Nephron progenitor cell (in vitro differentiated cells): Measurements from ENCODE around the gene MEIS1.

ENCODE experiments used
- DNase-seq: peaks from one replicate; pipeline ENCODE4 v3.0.0; 2021
- H3K27ac Mint-ChIP-seq: 2 replicates; pipeline ENCODE4 v1.8.0; 2021; ENCODE audit warnings: mild to moderate bottlenecking, moderate library complexity, mixed read lengths
- H3K27me3 Mint-ChIP-seq: 2 replicates; pipeline ENCODE4 v1.8.0; 2021; ENCODE audit warnings: mild to moderate bottlenecking, low read depth, mixed read lengths; ENCODE audit not compliant: poor library complexity
- H3K36me3 Mint-ChIP-seq: 2 replicates; pipeline ENCODE4 v1.8.0; 2021; ENCODE audit warnings: low read depth, mixed read lengths
- H3K4me1 Mint-ChIP-seq: 2 replicates; pipeline ENCODE4 v1.8.0; 2021; ENCODE audit warnings: mixed read lengths
- H3K4me3 Mint-ChIP-seq: 2 replicates; pipeline ENCODE4 v1.8.0; 2021; ENCODE audit warnings: mild to moderate bottlenecking, moderate library complexity, mixed read lengths
- H3K9me3 Mint-ChIP-seq: 2 replicates; pipeline ENCODE4 v1.8.0; 2021; ENCODE audit warnings: mild to moderate bottlenecking, moderate library complexity, mixed read lengths
- TF ChIP-seq, protein P1 (sequence below): fragments of 200-600 bp; sonication (generic); IDR thresholded peaks from 2 replicates; pipeline ENCODE4 v1.5.0; 2021; ENCODE audit warnings: antibody characterized with exemption

MEIS1 gene

DNA sequence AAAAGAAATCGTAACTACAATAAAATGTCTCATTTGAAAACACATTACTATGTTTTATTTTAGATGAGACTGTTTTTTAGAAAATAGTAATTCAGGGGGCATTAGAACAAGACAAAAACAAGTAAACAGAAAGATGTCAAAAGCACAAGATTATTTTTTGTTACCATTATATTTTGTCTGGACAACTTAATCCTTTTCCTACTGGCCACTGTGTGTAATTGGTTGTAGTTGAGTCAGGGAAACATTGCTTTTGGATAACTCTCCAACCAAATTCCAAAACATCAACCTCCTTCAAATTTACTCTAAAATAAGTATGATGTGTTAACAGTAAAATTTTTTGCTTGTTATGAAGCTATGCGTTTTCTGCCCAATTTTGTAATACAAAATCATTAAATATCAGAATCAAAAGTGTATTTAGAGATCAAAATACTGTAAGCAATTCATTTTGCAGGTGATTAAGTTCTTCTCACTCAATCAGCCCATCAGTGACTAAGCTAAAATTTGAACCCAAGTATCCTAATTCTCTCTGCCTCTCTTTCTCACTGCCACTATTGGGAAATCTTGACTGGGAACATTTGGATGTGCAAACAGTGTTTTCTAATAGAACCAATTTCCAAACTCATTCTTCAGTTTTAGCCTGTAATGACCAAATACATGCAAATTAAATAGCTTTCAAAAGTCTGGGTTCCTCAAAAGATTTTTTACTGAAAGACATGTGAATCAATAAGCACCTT, 11.4 kb upstream of the MEIS1 start:
- Mint-ChIP-seq H3K36me3 (no peaks in the 10 kb centered on the region), H3K9me3 (no peaks in the 10 kb centered on the region), H3K4me1 (peaks cover 50% of the 10 kb centered on the region), H3K27me3 (peaks cover 18% of the 10 kb centered on the region), H3K4me3 (no peak overlapping the region), H3K27ac (no peak overlapping the region)
- DNase-seq = no peak
- TF ChIP-seq, protein P1, sequence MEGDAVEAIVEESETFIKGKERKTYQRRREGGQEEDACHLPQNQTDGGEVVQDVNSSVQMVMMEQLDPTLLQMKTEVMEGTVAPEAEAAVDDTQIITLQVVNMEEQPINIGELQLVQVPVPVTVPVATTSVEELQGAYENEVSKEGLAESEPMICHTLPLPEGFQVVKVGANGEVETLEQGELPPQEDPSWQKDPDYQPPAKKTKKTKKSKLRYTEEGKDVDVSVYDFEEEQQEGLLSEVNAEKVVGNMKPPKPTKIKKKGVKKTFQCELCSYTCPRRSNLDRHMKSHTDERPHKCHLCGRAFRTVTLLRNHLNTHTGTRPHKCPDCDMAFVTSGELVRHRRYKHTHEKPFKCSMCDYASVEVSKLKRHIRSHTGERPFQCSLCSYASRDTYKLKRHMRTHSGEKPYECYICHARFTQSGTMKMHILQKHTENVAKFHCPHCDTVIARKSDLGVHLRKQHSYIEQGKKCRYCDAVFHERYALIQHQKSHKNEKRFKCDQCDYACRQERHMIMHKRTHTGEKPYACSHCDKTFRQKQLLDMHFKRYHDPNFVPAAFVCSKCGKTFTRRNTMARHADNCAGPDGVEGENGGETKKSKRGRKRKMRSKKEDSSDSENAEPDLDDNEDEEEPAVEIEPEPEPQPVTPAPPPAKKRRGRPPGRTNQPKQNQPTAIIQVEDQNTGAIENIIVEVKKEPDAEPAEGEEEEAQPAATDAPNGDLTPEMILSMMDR = no peak

DNA sequence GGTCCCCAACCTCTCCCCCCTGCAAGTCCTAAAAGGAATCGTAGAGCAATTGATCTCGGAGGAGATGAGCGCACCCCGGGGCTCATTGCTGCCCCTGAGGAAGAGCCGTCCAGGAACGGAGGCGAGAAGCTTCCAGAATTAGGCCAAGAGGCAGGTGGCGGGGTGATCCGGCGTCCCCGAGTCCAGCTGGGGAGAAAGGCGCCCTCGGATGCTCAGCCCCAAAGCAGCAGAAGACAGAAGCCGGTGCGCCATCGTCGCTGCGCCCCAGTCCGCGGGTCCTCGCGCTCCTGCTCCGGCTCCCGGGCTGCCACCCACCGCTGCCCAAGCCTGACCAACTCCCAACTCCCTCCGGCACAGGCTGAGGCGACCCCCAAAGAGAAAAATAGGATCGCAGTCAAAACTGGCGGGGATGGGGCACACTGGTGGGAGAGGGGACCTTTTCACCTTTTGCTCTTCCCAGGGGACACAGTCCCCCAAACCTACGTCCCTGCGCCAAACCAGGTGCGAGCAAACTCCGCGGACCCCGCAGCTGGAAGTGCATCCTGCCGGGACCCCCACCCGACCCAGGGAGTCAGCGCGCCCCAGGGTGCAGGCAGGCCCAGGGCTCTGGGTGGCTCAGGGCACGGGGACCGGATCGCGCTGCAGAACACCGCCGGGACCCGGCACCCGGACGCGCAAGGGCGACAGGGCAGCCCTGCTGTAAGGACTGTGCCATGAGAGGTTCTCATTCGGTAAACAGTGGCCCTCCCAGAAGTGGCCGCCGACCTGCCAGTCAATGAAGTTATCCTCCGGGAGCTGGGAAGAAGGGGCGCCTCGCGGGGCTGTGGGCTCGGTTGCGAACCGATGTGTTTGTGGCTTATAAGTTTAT, 8.4 kb upstream of the MEIS1 start:
- H3K27me3 Mint-ChIP-seq = peaks cover 18% of the 10 kb centered on the region
- H3K4me1 Mint-ChIP-seq = peaks cover 76% of the 10 kb centered on the region
- H3K9me3 Mint-ChIP-seq = no peaks in the 10 kb centered on the region
- peak; percentile 54 for DNase-seq
- no peaks in the 10 kb centered on the region for H3K36me3 Mint-ChIP-seq
- no peak overlapping the region for H3K27ac Mint-ChIP-seq
- H3K4me3 Mint-ChIP-seq = peak overlapping the region; percentile 94
- TF ChIP-seq, protein P1 = no peak

- TF ChIP-seq, protein P1 = no peak
- H3K9me3 Mint-ChIP-seq = no peaks in the 10 kb centered on the region
- H3K27me3 Mint-ChIP-seq = peaks cover 15% of the 10 kb centered on the region
- peak overlapping the region; percentile 94 for H3K4me3 Mint-ChIP-seq
- no peak for DNase-seq
- H3K27ac Mint-ChIP-seq = no peak overlapping the region
- H3K36me3 Mint-ChIP-seq = no peaks in the 10 kb centered on the region
- peaks cover 82% of the 10 kb centered on the region for H3K4me1 Mint-ChIP-seq
These were observed 7.6 kb upstream of the MEIS1 start for GRCh38 chr2:66427300-66427699.

GRCh38 chr2:66428986-66429612, 5.8 kb upstream of the MEIS1 start:
- TF ChIP-seq, protein P1 = peak; percentile 83
- peak overlapping the region; percentile 62 for H3K4me3 Mint-ChIP-seq

GRCh38 chr2:66429693-66430504, 5.0 kb upstream of the MEIS1 start:
- Mint-ChIP-seq H3K9me3 (no peaks in the 10 kb centered on the region), H3K4me1 (peaks cover 74% of the 10 kb centered on the region), H3K36me3 (no peaks in the 10 kb centered on the region), H3K4me3 (peak overlapping the region; percentile 68), H3K27me3 (peaks cover 15% of the 10 kb centered on the region), H3K27ac (peak overlapping the region; percentile 1)
- no peak for DNase-seq
- TF ChIP-seq, protein P1 = no peak

More at GRCh38 chr2:66428986-66429612, 5.8 kb upstream of the MEIS1 start:
- Mint-ChIP-seq H3K36me3 (no peaks in the 10 kb centered on the region), H3K9me3 (no peaks in the 10 kb centered on the region), H3K4me1 (peaks cover 82% of the 10 kb centered on the region), H3K27me3 (peaks cover 15% of the 10 kb centered on the region), H3K27ac (no peak overlapping the region)
- DNase-seq = no peak
